B cell (primary cell): ENCODE data around the gene LYPD1. TPM values are rescaled to one million over a fixed set of nuclear protein-coding genes. Genes with fewer than 3 reads are reported as not detected.

Experiments used
- ATAC-seq: fragments of 200-7000 bp; cut with Tn5 transposase; one replicate; pipeline ENCODE4 v1.10.0; 2021; ENCODE audit warnings: low read depth, mild to moderate bottlenecking, moderate number of reproducible peaks, moderate library complexity
- CTCF ChIA-PET: fragments of 350-600 bp; sonication (Branson Sonifier 250); formaldehyde crosslinking; loops from one replicate; lab custom pipeline; 2021; ENCODE audit warnings: antibody characterized with exemption, inconsistent platforms; lab: Charles Lee
- POLR2A ChIA-PET: fragments of 350-600 bp; sonication (Branson Sonifier 250); formaldehyde crosslinking; loops from one replicate; lab custom pipeline; 2021; ENCODE audit warnings: antibody characterized with exemption; lab: Charles Lee
- DNase-seq: peaks from one replicate; pipeline ENCODE4 v3.0.0; 2013
- H2AFZ ChIP-seq: 2 replicates; pipeline ENCODE4 v1.6.1; 2012; ENCODE audit warnings: mild to moderate bottlenecking, low read depth, low read length; ENCODE audit not compliant: insufficient read depth, poor library complexity, severe bottlenecking
- H3K27ac ChIP-seq, 2 donors: 1 replicate in 1 of 2; 2 replicates in 1 of 2; pipeline ENCODE4 v1.5.1; 2012 to 2013; ENCODE audit warnings: low read length in 2 of 2, mild to moderate bottlenecking in 2 of 2, moderate library complexity in 1 of 2
- H3K27me3 ChIP-seq, 4 experiments: fragments of 200-600 bp in 1 of 4; sonication (generic) in 1 of 4; replicated peaks in 1 of 4; 1 replicate in 2 of 4; 2 replicates in 2 of 4; pipeline versions ENCODE4 v1.6.1 to v1.7.0; 2013 to 2016; ENCODE audit warnings: low read length in 3 of 4, mild to moderate bottlenecking in 2 of 4, mixed read lengths in 1 of 4, moderate library complexity in 1 of 4; ENCODE audit not compliant: insufficient read depth in 4 of 4, control insufficient read depth in 3 of 4; ENCODE audit errors: control extremely low read depth in 1 of 4
- H3K36me3 ChIP-seq, 2 experiments: replicated peaks in 1 of 2; 1 replicate in 1 of 2; 2 replicates in 1 of 2; pipeline versions ENCODE4 v1.6.1 to v1.7.1; 2013; ENCODE audit warnings: low read length in 1 of 2; ENCODE audit not compliant: insufficient read depth in 2 of 2, control insufficient read depth in 1 of 2; ENCODE audit errors: control extremely low read depth in 1 of 2, extremely low read depth in 1 of 2
- H3K4me1 ChIP-seq, 2 donors: fragments of 200-600 bp in 1 of 2; sonication (generic) in 1 of 2; 1 replicate in 1 of 2; 2 replicates in 1 of 2; pipeline versions ENCODE4 v1.5.1 to v1.6.1; 2013 to 2017; ENCODE audit warnings: low read length in 2 of 2; ENCODE audit not compliant: control insufficient read depth in 2 of 2, insufficient read depth in 2 of 2
- H3K4me2 ChIP-seq: replicated peaks from 2 replicates; pipeline ENCODE3; 2012; ENCODE audit warnings: mild to moderate bottlenecking, low read depth, low read length; ENCODE audit not compliant: poor library complexity, severe bottlenecking
- H3K4me3 ChIP-seq, 5 experiments: fragments of 200-600 bp in 1 of 5; sonication (generic) in 1 of 5; 1 replicate in 3 of 5; 2 replicates in 2 of 5; pipeline versions ENCODE4 v1.5.1 to v1.7.0; 2011 to 2016; ENCODE audit warnings: low read length in 4 of 5, mild to moderate bottlenecking in 4 of 5, low read depth in 2 of 5, control low read depth in 1 of 5, moderate library complexity in 1 of 5; ENCODE audit not compliant: insufficient read depth in 1 of 5; ENCODE audit errors: control extremely low read depth in 1 of 5, extremely low read depth in 1 of 5
- H3K79me2 ChIP-seq: fragments of 200-600 bp; sonication (generic); one replicate; pipeline ENCODE4 v1.6.0; 2016; ENCODE audit warnings: low read length; ENCODE audit not compliant: control insufficient read depth, insufficient read depth
- H3K9ac ChIP-seq: fragments of 200-600 bp; sonication (generic); 2 replicates; pipeline ENCODE4 v1.6.1; 2017; ENCODE audit warnings: mild to moderate bottlenecking, low read length, moderate library complexity
- H3K9me3 ChIP-seq, 3 donors: one replicate each; pipeline versions ENCODE4 v1.6.1 to v1.7.1; 2013; ENCODE audit warnings: low read length in 2 of 3; ENCODE audit not compliant: control insufficient read depth in 2 of 3, insufficient read depth in 1 of 3; ENCODE audit errors: control extremely low read depth in 1 of 3
- H4K20me1 ChIP-seq: 2 replicates; pipeline ENCODE4 v1.6.0; 2012; ENCODE audit warnings: mild to moderate bottlenecking, low read length; ENCODE audit not compliant: insufficient read depth, control insufficient read depth, poor library complexity, severe bottlenecking
- H3K27ac Mint-ChIP-seq: one replicate; pipeline ENCODE4 v1.8.0; 2021; ENCODE audit warnings: mixed read lengths
- H3K27me3 Mint-ChIP-seq: one replicate; pipeline ENCODE4 v1.8.0; 2021; ENCODE audit warnings: mixed read lengths
- H3K4me1 Mint-ChIP-seq: one replicate; pipeline ENCODE4 v1.8.0; 2021; ENCODE audit warnings: mixed read lengths
- H3K4me3 Mint-ChIP-seq: one replicate; pipeline ENCODE4 v1.8.0; 2021; ENCODE audit warnings: mixed read lengths
- H3K9me3 Mint-ChIP-seq: one replicate; pipeline ENCODE4 v1.8.0; 2022; ENCODE audit warnings: mixed read lengths; ENCODE audit not compliant: insufficient read depth
- EZH2 ChIP-seq: IDR thresholded peaks from 2 replicates; pipeline ENCODE4 v1.6.1; 2012; ENCODE audit warnings: borderline replicate concordance, low read depth, mild to moderate bottlenecking, moderate library complexity, low read length; ENCODE audit not compliant: insufficient read depth, poor library complexity, severe bottlenecking
- WGBS: methylation state at CpG from one replicate; pipeline ENCODE4 v1.1.5; 2013; ENCODE audit warnings: missing lambda C conversion rate; ENCODE audit not compliant: insufficient coverage; 5-methylcytosine and 5-hydroxymethylcytosine counted together
- intact Hi-C: fragments of 100-400 bp; cut with micrococcal nuclease; formaldehyde crosslinking; loops from one replicate; pipeline ENCODE4 v1.10.0; 2022
- polyA plus RNA-seq: library from polyadenylated mRNA; depleted of rRNA; stranded (reverse); fragments of >200 nt; gene quantifications from 2 replicates; pipeline ENCODE4 v1.2.3, GENCODE V29; 2012
- total RNA-seq, 2 donors: library from RNA; stranded (reverse); fragments of 120-200 nt in 1 of 2; gene quantifications; 1 replicate in 1 of 2; 2 replicates in 1 of 2; pipeline versions ENCODE4 v1.2.3 to v1.2.4, GENCODE V29; 2013 to 2022
- TF ChIP-seq, protein P1 (sequence below): fragments of 200-600 bp; IDR thresholded peaks from one replicate; pipeline ENCODE4 v1.8.0; 2022; ENCODE audit warnings: antibody characterized with exemption, mild to moderate bottlenecking

The LYPD1 gene
- total and polyA plus RNA-seq, 2 donors (not counting 1 experiment from before 2014, with no cell fraction given), result 0.07 TPM; not detected in 1

DNA sequence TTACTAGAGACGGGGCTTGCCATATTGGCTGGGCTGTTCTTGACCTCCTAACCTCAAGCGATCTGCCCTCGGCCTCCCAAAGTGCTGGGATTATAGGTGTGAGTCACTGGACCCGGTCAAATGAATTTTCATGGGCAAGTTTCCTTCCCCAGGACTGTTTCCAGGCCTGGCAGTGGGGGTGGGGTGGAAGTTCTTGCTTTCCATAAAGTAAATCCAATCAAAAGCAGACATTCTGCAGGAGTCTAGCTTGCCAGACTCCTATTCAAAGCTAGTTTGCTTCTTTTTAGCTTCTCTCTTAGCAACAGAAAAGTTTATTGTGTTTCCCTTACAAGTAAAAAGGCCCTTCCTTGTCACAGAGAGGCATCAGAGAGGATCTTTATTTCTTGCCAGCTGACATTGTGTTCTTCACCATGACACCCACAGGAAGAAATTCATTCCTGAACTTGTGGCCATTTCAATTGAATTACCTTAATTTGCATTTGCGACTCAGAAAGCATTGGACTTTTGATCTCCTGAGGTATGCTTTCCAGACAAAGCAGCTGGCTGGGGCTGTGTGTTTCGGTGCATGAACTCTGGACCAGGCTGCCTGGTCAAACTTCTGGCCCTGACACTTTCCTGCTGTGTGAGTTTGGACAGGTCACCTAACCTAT lies 37.9 kb downstream of the LYPD1 start:
- 81% methylated on average over 2 of the region's 6 CpGs for WGBS
- ChIA-PET POLR2A (no interaction called here), CTCF (no interaction called here)
- peaks cover 0 to 5% (median 0%) of the 10 kb centered on the region in 3 donors for H3K9me3 ChIP-seq
- H3K4me3 ChIP-seq, result no peak overlapping the region
- TF ChIP-seq EZH2, result no peak
- TF ChIP-seq, protein P1, sequence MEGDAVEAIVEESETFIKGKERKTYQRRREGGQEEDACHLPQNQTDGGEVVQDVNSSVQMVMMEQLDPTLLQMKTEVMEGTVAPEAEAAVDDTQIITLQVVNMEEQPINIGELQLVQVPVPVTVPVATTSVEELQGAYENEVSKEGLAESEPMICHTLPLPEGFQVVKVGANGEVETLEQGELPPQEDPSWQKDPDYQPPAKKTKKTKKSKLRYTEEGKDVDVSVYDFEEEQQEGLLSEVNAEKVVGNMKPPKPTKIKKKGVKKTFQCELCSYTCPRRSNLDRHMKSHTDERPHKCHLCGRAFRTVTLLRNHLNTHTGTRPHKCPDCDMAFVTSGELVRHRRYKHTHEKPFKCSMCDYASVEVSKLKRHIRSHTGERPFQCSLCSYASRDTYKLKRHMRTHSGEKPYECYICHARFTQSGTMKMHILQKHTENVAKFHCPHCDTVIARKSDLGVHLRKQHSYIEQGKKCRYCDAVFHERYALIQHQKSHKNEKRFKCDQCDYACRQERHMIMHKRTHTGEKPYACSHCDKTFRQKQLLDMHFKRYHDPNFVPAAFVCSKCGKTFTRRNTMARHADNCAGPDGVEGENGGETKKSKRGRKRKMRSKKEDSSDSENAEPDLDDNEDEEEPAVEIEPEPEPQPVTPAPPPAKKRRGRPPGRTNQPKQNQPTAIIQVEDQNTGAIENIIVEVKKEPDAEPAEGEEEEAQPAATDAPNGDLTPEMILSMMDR, result no peak
- no peak overlapping the region for H3K4me3 Mint-ChIP-seq
- H3K79me2 ChIP-seq, result no peaks in the 10 kb centered on the region
- H4K20me1 ChIP-seq, result no peaks in the 10 kb centered on the region
- DNase-seq (no peak), ATAC-seq (no peak)
- H3K4me1 ChIP-seq, result no peaks in the 10 kb centered on the region
- intact Hi-C loops, result no loop called here
- no peak overlapping the region for H3K4me2 ChIP-seq
- no peak overlapping the region for H3K27ac ChIP-seq
- no peaks in the 10 kb centered on the region for H3K27me3 ChIP-seq
- no peak overlapping the region for H3K9ac ChIP-seq
- H2AFZ ChIP-seq, result no peak overlapping the region
- H3K27ac Mint-ChIP-seq, result no peak overlapping the region
- H3K9me3 Mint-ChIP-seq, result peaks cover 7% of the 10 kb centered on the region
- no peaks in the 10 kb centered on the region for H3K36me3 ChIP-seq
- peaks cover 4% of the 10 kb centered on the region for H3K27me3 Mint-ChIP-seq
- H3K4me1 Mint-ChIP-seq, result no peaks in the 10 kb centered on the region

DNA sequence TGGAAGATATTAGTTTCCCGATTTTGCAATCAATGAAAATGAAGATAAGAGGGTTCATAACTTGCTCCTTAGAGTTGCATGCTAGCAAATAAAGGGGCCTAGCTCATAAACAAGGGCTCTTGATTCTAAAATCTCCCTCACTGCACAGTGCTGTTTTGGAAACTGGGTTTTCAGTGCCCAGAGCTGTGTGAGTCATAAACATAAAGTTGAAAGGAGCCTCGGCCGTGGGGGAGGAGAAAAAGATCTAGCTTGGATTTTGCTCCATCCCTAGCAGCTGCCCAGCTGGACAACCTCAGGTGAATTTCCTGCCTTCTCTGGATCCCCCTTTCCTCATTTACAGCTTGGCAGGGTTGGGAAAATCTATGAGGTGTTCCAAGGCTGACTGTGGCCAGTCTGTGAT lies 42.5 kb downstream of the LYPD1 start:
- Histone ChIP-seq H3K36me3 (no peaks in the 10 kb centered on the region), H2AFZ (no peak overlapping the region), H3K9ac (no peak overlapping the region), H3K79me2 (no peaks in the 10 kb centered on the region), H3K4me3 (no peak overlapping the region), H3K27ac (no peak overlapping the region), H4K20me1 (no peaks in the 10 kb centered on the region), H3K4me2 (no peak overlapping the region), H3K9me3 (peaks cover 0 to 3% (median 0%) of the 10 kb centered on the region in 3 donors), H3K4me1 (no peaks in the 10 kb centered on the region), H3K27me3 (no peaks in the 10 kb centered on the region)
- TF ChIP-seq, protein P1, result no peak
- no peak for TF ChIP-seq EZH2
- Mint-ChIP-seq H3K4me3 (no peak overlapping the region), H3K9me3 (no peaks in the 10 kb centered on the region), H3K4me1 (no peaks in the 10 kb centered on the region), H3K27me3 (no peaks in the 10 kb centered on the region), H3K27ac (no peak overlapping the region)
- CTCF ChIA-PET, result no interaction called here
- WGBS, result 100% methylated on average over 2 of the region's 3 CpGs
- DNase-seq (no peak), ATAC-seq (no peak)
- intact Hi-C loops, result no loop called here
- POLR2A ChIA-PET, result no interaction called here
